Kidney epithelial cell (primary cell): Measurements from ENCODE around the gene LMCD1. TPM values are rescaled to one million over a fixed set of nuclear protein-coding genes. Genes with fewer than 3 reads are reported as not detected.
A peak's percentile ranks its signal among the peaks of the same experiment; 100 is the strongest.

ENCODE experiments used
- DNase-seq: peaks from one replicate; pipeline ENCODE4 v3.0.0-alpha.2; 2010; ENCODE audit warnings: low read depth
- H3K27me3 ChIP-seq: 2 replicates; pipeline ENCODE4 v1.6.0; 2011; ENCODE audit warnings: low read length; ENCODE audit not compliant: control insufficient read depth, insufficient read depth
- H3K36me3 ChIP-seq: 2 replicates; pipeline ENCODE4 v1.5.1; 2011; ENCODE audit warnings: low read length; ENCODE audit not compliant: control insufficient read depth, insufficient read depth
- H3K4me3 ChIP-seq: 2 replicates; pipeline ENCODE4 v1.5.1; 2011; ENCODE audit warnings: low read depth, mild to moderate bottlenecking, control low read depth, low read length
- total RNA-seq: library from RNA; depleted of rRNA; stranded (reverse); fragments of >200 nt; gene quantifications from 2 replicates; pipeline ENCODE4 v1.2.3, GENCODE V29; 2015
- TF ChIP-seq, protein P1 (sequence below): IDR thresholded peaks from 2 replicates; pipeline ENCODE4 v1.5.1; 2011; ENCODE audit warnings: mild to moderate bottlenecking, moderate library complexity, low read length, control low read depth, inconsistent platforms; ENCODE audit not compliant: insufficient read depth, poor library complexity, severe bottlenecking

Gene LMCD1
- total RNA-seq, 1 donor from 2014 or later: 264 TPM

DNA sequence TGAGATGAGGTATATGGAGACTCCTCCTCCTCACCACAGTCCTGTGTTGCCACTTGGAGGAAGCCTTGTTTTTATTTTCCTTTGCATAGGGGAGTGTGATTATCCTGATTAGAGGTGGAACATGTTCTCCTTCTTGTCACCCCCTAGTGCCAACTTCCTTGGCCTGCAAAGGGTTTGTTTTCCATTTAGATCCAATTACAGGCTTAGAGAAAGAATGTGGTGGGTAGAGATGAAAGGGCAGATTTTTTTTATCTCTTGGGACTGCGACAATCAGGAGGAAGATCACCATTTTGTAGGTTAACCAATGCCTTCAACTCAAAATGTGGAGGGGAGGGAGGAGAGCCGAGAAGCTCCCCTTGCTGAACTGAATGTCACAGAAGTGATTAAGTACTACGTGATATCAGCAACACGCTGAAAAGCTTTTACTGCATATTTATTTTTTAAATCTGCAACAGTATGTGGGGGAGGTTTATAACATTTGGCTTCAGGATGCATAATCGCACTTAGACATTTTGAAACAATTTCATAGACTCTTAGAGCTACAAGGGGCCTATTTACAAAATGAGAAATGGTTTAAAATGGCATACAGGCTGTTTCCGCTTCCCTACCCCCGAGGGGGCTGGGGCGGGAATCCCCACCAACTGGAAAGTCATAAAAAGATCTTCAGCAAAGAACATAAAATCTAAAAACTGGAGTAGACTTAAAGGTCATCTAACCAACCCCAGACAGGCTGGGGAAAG is 2.4 kb downstream of the LMCD1 start:
- H3K4me3 ChIP-seq: peak overlapping the region; percentile 3
- TF ChIP-seq, protein P1, sequence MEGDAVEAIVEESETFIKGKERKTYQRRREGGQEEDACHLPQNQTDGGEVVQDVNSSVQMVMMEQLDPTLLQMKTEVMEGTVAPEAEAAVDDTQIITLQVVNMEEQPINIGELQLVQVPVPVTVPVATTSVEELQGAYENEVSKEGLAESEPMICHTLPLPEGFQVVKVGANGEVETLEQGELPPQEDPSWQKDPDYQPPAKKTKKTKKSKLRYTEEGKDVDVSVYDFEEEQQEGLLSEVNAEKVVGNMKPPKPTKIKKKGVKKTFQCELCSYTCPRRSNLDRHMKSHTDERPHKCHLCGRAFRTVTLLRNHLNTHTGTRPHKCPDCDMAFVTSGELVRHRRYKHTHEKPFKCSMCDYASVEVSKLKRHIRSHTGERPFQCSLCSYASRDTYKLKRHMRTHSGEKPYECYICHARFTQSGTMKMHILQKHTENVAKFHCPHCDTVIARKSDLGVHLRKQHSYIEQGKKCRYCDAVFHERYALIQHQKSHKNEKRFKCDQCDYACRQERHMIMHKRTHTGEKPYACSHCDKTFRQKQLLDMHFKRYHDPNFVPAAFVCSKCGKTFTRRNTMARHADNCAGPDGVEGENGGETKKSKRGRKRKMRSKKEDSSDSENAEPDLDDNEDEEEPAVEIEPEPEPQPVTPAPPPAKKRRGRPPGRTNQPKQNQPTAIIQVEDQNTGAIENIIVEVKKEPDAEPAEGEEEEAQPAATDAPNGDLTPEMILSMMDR: peak; percentile 5
- H3K27me3 ChIP-seq: no peaks in the 10 kb centered on the region
- no peak for DNase-seq
- no peaks in the 10 kb centered on the region for H3K36me3 ChIP-seq

DNA sequence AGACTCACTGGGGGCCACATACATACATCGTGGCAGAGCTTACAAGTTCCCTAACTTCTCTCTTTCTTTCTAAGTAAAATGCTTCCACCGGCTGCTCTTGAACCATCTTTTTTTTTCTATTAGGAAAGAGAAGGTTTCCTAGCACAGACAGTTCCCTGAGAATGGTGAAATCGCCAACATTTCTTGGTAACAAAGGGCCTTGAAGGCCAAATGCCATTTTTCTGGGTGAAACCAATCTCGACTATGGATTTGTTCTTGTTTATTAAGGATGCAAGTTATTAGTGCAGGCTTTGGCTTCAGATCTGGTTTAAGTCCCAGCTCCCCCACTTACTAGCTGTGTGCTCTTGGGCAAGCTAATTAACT is 3.0 kb downstream of the LMCD1 start:
- TF ChIP-seq, protein P1: no peak
- Histone ChIP-seq H3K36me3 (no peaks in the 10 kb centered on the region), H3K4me3 (no peak overlapping the region), H3K27me3 (no peaks in the 10 kb centered on the region)
- no peak for DNase-seq

DNA sequence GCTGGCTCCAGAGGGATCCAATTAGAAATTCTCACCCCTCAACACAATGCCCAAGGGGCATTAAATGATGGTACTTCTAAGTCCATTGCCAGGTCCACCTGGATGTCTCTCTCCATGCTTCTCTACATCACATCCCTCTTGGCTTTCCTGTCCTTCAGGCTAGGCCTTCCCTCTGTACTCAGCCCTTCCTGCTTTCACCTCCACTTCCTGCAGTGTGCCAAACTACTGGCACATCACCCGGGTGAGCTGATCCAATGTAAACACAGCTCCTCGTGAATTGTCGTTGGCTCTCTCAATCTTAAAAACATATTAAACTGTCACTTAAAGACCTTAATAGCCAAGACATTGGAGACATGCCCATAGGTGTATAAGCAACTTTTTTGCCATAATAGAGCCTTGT is 4.0 kb downstream of the LMCD1 start:
- H3K4me3 ChIP-seq: no peak overlapping the region
- no peak for DNase-seq
- no peaks in the 10 kb centered on the region for H3K36me3 ChIP-seq
- TF ChIP-seq, protein P1: no peak
- H3K27me3 ChIP-seq: no peaks in the 10 kb centered on the region

DNA sequence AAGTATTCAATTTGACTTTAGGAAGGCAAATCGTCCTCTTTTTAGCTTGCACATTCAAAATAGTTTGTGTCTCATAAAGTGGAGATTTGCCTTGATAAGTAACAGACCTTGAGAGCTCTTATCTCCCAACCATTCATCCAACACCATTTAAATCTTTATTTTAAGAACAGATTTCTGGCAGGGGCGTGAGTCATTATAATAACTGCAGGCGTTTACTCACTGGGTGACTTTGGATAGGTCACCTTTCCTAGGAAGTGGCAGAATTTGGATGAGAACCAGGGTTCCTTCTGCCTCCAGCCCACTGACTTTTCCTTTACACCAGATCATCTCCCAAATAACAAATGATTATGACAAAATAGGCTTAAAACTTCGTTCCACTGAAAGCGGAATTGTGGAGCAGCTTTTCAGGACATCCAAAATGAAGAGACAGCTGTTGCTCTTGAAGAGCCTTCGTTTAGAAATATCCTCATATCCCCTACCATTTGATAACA is 5.0 kb downstream of the LMCD1 start:
- Histone ChIP-seq H3K36me3 (no peaks in the 10 kb centered on the region), H3K4me3 (no peak overlapping the region), H3K27me3 (no peaks in the 10 kb centered on the region)
- TF ChIP-seq, protein P1: no peak
- DNase-seq: no peak

DNA sequence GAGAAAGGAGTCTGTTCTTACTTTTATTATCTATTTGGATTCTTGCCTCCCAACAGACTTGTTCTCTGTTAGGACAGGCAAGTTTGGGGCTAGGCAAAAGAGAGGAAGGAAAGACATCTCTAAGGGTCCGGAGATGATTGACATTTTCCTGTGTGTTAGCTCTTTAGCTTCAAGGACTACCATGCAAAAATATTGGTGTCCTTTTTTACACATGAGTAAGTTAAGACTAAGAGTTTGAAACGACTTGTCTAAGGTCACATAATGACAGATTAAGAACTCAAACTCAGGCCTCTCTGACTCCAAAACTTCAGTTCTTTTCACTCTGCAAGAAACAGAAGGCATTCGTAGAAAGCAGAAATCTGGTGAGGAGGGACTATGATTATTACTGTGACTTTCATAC is 5.9 kb downstream of the LMCD1 start:
- no peak overlapping the region for H3K4me3 ChIP-seq
- no peaks in the 10 kb centered on the region for H3K27me3 ChIP-seq
- H3K36me3 ChIP-seq: no peaks in the 10 kb centered on the region
- TF ChIP-seq, protein P1: no peak
- DNase-seq: no peak

DNA sequence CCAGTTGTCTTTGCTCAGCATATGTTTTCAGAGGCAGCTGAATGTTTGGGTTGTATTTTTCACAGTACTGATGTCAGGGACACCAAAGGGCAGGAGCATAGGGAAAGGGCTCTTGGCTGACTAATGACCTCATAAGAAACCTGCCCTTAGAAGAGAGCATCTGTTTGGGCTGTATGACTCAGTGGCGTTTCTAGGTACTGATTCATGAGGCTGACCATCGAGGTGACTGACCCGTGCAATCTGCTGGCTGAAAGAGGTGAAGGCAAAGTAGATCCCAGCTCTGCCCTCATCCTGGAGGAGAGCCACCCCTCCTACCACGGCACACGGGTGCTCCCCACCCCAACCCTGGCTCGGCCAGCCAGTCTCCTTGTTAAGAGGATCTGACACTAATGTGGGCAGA is 8.3 kb downstream of the LMCD1 start:
- Histone ChIP-seq H3K27me3 (no peaks in the 10 kb centered on the region), H3K4me3 (no peak overlapping the region), H3K36me3 (no peaks in the 10 kb centered on the region)
- TF ChIP-seq, protein P1: no peak
- DNase-seq: peak; percentile 97
